ENCODE results near the gene CTDNEP1. TPM values are rescaled to one million over a fixed set of nuclear protein-coding genes. Genes with fewer than 3 reads are reported as not detected.

Gene CTDNEP1
- polyA plus RNA-seq, 1 donor (not counting 4 experiments of a cell fraction or from before 2014, with no cell fraction given): 66.2 TPM

DNA sequence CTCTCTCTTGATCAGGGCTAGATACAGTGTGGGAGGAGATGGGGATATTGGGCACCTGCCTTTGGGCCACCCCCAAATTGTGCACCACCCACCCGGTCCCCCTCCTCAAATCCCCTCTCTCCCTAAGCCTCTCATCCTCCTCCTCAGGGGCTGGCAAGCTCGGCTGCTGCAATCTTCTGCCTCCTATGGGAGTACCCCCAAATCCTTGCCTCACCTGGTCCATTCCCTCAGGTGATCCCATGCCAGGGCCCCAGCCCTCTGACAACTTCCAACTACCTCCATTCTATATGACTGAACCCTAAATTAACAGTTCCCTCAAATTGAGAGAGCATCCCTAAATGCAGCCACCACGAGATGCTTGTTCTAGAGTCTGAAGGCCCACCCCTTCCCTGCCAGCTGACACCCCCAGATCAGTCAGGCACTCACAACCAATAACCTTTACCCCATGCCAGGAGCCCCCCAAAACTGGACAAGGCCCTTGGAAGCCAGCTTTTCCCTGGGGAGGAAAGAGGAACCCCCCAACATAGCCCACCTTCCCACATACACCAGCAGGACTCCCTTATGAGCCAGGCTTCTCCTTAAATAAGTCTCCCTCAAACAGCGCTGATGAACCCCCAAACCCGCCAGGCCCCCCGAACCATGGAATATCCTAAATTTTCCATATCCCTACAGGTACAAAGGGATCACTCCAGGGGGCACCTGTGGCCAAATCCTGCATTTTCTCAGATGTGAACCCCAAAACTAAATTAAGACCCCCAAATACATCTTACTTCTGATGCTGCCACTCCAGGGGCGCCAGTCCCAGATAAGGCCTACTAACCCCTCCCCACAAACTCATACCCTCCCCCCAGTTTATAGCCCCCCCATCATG, 35.1 kb downstream of the CTDNEP1 start:
- H3K27ac ChIP-seq (ENCODE audit: control insufficient read depth, insufficient read depth, low read length): no peak overlapping the region
- dilution Hi-C loops (cut with MboI; ENCODE audit: extremely low pct_ligation_motif_present, low sequenced_read_pairs): no loop called here

DNA sequence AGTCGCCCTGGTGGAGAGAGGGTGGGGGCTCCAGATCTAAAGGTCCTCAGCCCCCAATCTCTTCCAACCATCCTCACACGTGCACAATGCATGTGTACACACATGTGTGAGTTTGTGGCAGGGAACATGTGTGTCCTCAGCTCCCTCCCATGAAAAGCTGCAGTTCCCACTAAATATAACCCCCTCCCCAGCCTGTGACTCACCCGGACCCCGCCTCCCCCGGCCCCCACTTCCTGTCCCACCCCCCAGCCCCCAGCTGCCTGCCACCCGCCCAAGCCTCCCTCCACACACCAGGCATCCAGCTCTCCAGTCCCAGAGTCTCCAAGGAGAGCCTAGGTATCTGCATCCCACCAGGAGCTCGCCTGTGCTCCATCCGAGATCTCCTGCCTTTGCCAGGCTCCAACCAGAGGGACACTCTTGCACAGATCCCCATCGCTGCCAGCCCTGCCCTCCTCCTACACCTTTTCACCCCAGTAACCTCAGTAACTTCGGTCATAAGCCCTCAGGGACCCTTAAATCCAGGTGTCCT, 35.8 kb downstream of the CTDNEP1 start:
- no peak for FAIRE-seq
- Histone ChIP-seq H2AFZ (ENCODE audit: control insufficient read depth, low read length) (no peak overlapping the region), H3K27ac (ENCODE audit: control insufficient read depth, insufficient read depth, low read length) (no peak overlapping the region), H3K36me3 (ENCODE audit: control insufficient read depth in 2 of 2, extremely low read depth in 1 of 2, insufficient read depth in 2 of 2, low read length in 2 of 2) (no peaks in the 10 kb centered on the region), H3K9me3 (ENCODE audit: control insufficient read depth, low read depth, low read length) (no peaks in the 10 kb centered on the region), H3K27me3 (ENCODE audit: control insufficient read depth, extremely low read depth, insufficient read depth, low read length) (peaks cover 10% of the 10 kb centered on the region), H4K20me1 (ENCODE audit: control insufficient read depth, extremely low read depth, insufficient read depth, low read length) (peaks cover 3% of the 10 kb centered on the region), H3K9ac (ENCODE audit: control insufficient read depth, extremely low read depth, insufficient read depth, low read length) (no peak overlapping the region), H3K4me1 (ENCODE audit: control insufficient read depth, extremely low read depth, insufficient read depth, low read length) (peaks cover 28% of the 10 kb centered on the region), H3K9me1 (ENCODE audit: control insufficient read depth, extremely low read depth, insufficient read depth, low read length) (no peaks in the 10 kb centered on the region), H3K4me2 (ENCODE audit: control insufficient read depth, extremely low read depth, insufficient read depth, low read depth, low read length) (peak overlapping the region; percentile 35), H3K4me3 (ENCODE audit: control insufficient read depth in 2 of 3, extremely low read depth in 1 of 3, insufficient read depth in 2 of 3, low read depth in 1 of 3, low read length in 3 of 3) (peak overlapping the region in 1 of 3 experiments; percentile 1), H3K79me2 (ENCODE audit: control insufficient read depth, insufficient read depth, low read length) (peaks cover 6% of the 10 kb centered on the region)
- TF ChIP-seq, protein P1, sequence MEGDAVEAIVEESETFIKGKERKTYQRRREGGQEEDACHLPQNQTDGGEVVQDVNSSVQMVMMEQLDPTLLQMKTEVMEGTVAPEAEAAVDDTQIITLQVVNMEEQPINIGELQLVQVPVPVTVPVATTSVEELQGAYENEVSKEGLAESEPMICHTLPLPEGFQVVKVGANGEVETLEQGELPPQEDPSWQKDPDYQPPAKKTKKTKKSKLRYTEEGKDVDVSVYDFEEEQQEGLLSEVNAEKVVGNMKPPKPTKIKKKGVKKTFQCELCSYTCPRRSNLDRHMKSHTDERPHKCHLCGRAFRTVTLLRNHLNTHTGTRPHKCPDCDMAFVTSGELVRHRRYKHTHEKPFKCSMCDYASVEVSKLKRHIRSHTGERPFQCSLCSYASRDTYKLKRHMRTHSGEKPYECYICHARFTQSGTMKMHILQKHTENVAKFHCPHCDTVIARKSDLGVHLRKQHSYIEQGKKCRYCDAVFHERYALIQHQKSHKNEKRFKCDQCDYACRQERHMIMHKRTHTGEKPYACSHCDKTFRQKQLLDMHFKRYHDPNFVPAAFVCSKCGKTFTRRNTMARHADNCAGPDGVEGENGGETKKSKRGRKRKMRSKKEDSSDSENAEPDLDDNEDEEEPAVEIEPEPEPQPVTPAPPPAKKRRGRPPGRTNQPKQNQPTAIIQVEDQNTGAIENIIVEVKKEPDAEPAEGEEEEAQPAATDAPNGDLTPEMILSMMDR (optimal IDR thresholded peaks at IDR 0.05 in 1 of 3, IDR thresholded peaks at IDR 0.05 in 1 of 3, conservative IDR thresholded peaks at IDR 0.05 in 1 of 3; ENCODE audit: extremely low read depth in 1 of 3, insufficient read depth in 2 of 3, low read length in 3 of 3): no peak
- TF ChIP-seq EZH2 (IDR thresholded peaks at IDR 0.05; ENCODE audit: low read length): no peak
- dilution Hi-C loops (cut with MboI; ENCODE audit: extremely low pct_ligation_motif_present, low sequenced_read_pairs): no loop called here
- no peak for DNase-seq (ENCODE audit: low read depth, low spot score)

More for the DNA sequence above, 35.1 kb downstream of the CTDNEP1 start:
- peaks cover 3% of the 10 kb centered on the region for H4K20me1 ChIP-seq (ENCODE audit: control insufficient read depth, extremely low read depth, insufficient read depth, low read length)
- H3K9me3 ChIP-seq (ENCODE audit: control insufficient read depth, low read depth, low read length): no peaks in the 10 kb centered on the region
- peaks cover 4 to 5% of the 10 kb centered on the region in 2 experiments for H3K36me3 ChIP-seq (ENCODE audit: control insufficient read depth in 2 of 2, extremely low read depth in 1 of 2, insufficient read depth in 2 of 2, low read length in 2 of 2)
- DNase-seq (ENCODE audit: low read depth, low spot score) (no peak), FAIRE-seq (no peak)
- H3K27me3 ChIP-seq (ENCODE audit: control insufficient read depth, extremely low read depth, insufficient read depth, low read length): peaks cover 5% of the 10 kb centered on the region
- H3K9ac ChIP-seq (ENCODE audit: control insufficient read depth, extremely low read depth, insufficient read depth, low read length): peak overlapping the region; percentile 39
- peaks cover 8% of the 10 kb centered on the region for H3K79me2 ChIP-seq (ENCODE audit: control insufficient read depth, insufficient read depth, low read length)
- TF ChIP-seq, protein P1 (optimal IDR thresholded peaks at IDR 0.05 in 1 of 3, IDR thresholded peaks at IDR 0.05 in 1 of 3, conservative IDR thresholded peaks at IDR 0.05 in 1 of 3; ENCODE audit: extremely low read depth in 1 of 3, insufficient read depth in 2 of 3, low read length in 3 of 3): no peak
- TF ChIP-seq EZH2 (IDR thresholded peaks at IDR 0.05; ENCODE audit: low read length): no peak
- peak overlapping the region; percentile 75 for H3K4me2 ChIP-seq (ENCODE audit: control insufficient read depth, extremely low read depth, insufficient read depth, low read depth, low read length)
- H3K9me1 ChIP-seq (ENCODE audit: control insufficient read depth, extremely low read depth, insufficient read depth, low read length): no peaks in the 10 kb centered on the region
- no peak overlapping the region for H2AFZ ChIP-seq (ENCODE audit: control insufficient read depth, low read length)
- H3K4me3 ChIP-seq (ENCODE audit: control insufficient read depth in 2 of 3, extremely low read depth in 1 of 3, insufficient read depth in 2 of 3, low read depth in 1 of 3, low read length in 3 of 3): peak overlapping the region; percentile 35 to 73 (median 35)
- peaks cover 36% of the 10 kb centered on the region for H3K4me1 ChIP-seq (ENCODE audit: control insufficient read depth, extremely low read depth, insufficient read depth, low read length)

Measured in keratinocyte (primary cell).